ENCODE data around the gene RHBDD1. TPM values are rescaled to one million over a fixed set of nuclear protein-coding genes. Genes with fewer than 3 reads are reported as not detected.

RHBDD1 gene
- total and polyA plus RNA-seq, 2 donors (not counting 3 experiments of a cell fraction or from before 2014, with no cell fraction given): 6.8 to 19.4 TPM

DNA sequence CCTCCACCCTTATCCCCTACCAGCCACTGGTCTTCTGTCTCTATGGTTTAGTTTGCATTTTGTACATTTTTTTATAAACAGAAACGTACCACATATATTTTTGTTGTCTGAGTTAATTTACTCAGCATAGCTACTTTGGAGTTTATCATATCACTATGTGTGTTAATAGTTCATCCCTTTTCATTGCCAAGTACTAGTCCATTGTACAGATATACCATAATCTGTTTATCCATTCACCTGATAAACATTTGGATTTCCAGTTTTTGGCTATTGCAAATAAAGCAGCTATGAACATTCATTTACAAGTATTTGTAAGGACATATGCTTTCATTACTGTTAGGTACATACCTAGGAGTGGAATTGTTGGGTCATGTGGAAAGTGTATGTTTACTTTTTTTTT is 123.6 kb downstream of the RHBDD1 start:
- Histone ChIP-seq H4K20me1 (replicated peaks; ENCODE audit: control insufficient read depth, extremely low read depth, insufficient read depth, low read length) (no peaks in the 10 kb centered on the region), H3K4me2 (ENCODE audit: insufficient read depth, low read length) (no peak overlapping the region), H3K4me3 (replicated peaks in 1 of 3; ENCODE audit: insufficient read depth in 1 of 3, low read depth in 1 of 3, low read length in 3 of 3) (no peak overlapping the region), H3K27ac (ENCODE audit: insufficient read depth, low read depth, low read length) (no peak overlapping the region), H3K9ac (replicated peaks; ENCODE audit: extremely low read depth, insufficient read depth, low read length) (no peak overlapping the region), H3K4me1 (ENCODE audit: control insufficient read depth, extremely low read depth, insufficient read depth, low read length) (no peaks in the 10 kb centered on the region), H3K27me3 (ENCODE audit: control insufficient read depth in 2 of 2, insufficient read depth in 2 of 2, low read length in 2 of 2) (no peaks in the 10 kb centered on the region), H3K36me3 (ENCODE audit: control insufficient read depth in 2 of 2, extremely low read depth in 1 of 2, insufficient read depth in 2 of 2, low read length in 2 of 2) (no peaks in the 10 kb centered on the region), H3K9me3 (replicated peaks; ENCODE audit: control insufficient read depth, insufficient read depth, low read length) (no peaks in the 10 kb centered on the region), H3K79me2 (ENCODE audit: control insufficient read depth, insufficient read depth, low read length) (no peaks in the 10 kb centered on the region), H2AFZ (ENCODE audit: low read depth, low read length) (no peak overlapping the region), H3K9me1 (replicated peaks; ENCODE audit: control insufficient read depth, extremely low read depth, insufficient read depth, low read length) (no peaks in the 10 kb centered on the region)
- ChIA-PET POLR2A (no interaction called here), CTCF (no interaction called here)
- DNase-seq (ENCODE audit: low read depth, low spot score): no peak
- TF ChIP-seq JUN (IDR thresholded peaks at IDR 0.05; ENCODE audit: borderline replicate concordance, insufficient read depth, insufficient read length, low read depth): no peak
- TF ChIP-seq POLR2AphosphoS5 (IDR thresholded peaks at IDR 0.05; ENCODE audit: insufficient read depth, low read depth, low read length): no peak
- TF ChIP-seq, protein P1, sequence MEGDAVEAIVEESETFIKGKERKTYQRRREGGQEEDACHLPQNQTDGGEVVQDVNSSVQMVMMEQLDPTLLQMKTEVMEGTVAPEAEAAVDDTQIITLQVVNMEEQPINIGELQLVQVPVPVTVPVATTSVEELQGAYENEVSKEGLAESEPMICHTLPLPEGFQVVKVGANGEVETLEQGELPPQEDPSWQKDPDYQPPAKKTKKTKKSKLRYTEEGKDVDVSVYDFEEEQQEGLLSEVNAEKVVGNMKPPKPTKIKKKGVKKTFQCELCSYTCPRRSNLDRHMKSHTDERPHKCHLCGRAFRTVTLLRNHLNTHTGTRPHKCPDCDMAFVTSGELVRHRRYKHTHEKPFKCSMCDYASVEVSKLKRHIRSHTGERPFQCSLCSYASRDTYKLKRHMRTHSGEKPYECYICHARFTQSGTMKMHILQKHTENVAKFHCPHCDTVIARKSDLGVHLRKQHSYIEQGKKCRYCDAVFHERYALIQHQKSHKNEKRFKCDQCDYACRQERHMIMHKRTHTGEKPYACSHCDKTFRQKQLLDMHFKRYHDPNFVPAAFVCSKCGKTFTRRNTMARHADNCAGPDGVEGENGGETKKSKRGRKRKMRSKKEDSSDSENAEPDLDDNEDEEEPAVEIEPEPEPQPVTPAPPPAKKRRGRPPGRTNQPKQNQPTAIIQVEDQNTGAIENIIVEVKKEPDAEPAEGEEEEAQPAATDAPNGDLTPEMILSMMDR (IDR thresholded peaks at IDR 0.05; ENCODE audit: extremely low read depth in 1 of 2, insufficient read depth in 1 of 2, low read depth in 1 of 2, low read length in 2 of 2): no peak
- no peak for TF ChIP-seq EZH2 (IDR thresholded peaks at IDR 0.05; ENCODE audit: borderline replicate concordance, low read depth, low read length, severe bottlenecking)
- no peak for TF ChIP-seq POLR2A (IDR thresholded peaks at IDR 0.05; ENCODE audit: low read depth, low read length)
- TF ChIP-seq GATA2 (IDR thresholded peaks at IDR 0.05; ENCODE audit: insufficient read depth, insufficient read length, low read depth, low read length): no peak
- no peak for TF ChIP-seq FOS (IDR thresholded peaks at IDR 0.05; ENCODE audit: borderline replicate concordance, insufficient read depth, low read length)
- TF ChIP-seq, protein P2, sequence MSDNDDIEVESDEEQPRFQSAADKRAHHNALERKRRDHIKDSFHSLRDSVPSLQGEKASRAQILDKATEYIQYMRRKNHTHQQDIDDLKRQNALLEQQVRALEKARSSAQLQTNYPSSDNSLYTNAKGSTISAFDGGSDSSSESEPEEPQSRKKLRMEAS (IDR thresholded peaks at IDR 0.05; ENCODE audit: insufficient read depth, insufficient read length): no peak
- TF ChIP-seq MYC (IDR thresholded peaks at IDR 0.05; ENCODE audit: low read depth, low read length): no peak
- intact Hi-C loops (cut with micrococcal nuclease) (no loop called here), dilution Hi-C loops (cut with MboI; ENCODE audit: extremely low pct_ligation_motif_present, low sequenced_read_pairs) (no loop called here)
- BruUV-seq (replicated peaks): no TSS peak
- no peak for FAIRE-seq
